HG03460 (cell line): ENCODE measurements around the gene CACNA2D3.
"Not testable (repeated sequence)": the region's sequence is repeated elsewhere in the genome, so short reads cannot be mapped to it uniquely, and the experiment has no call there.

Experiments used
- ATAC-seq: cut with Tn5 transposase; IDR thresholded peaks from one replicate; pipeline ENCODE4 v1.9.1; 2021; ENCODE audit not compliant: unreplicated experiment

Gene CACNA2D3

GRCh38 chr3:55097441-55097840 is 975.1 kb downstream of the CACNA2D3 start:
- ATAC-seq: no peak

- no peak for ATAC-seq
Observed at GRCh38 chr3:55105647-55106046, 983.3 kb downstream of the CACNA2D3 start.

- no peak for ATAC-seq
Observed at GRCh38 chr3:55107187-55107586, 984.8 kb downstream of the CACNA2D3 start.

- ATAC-seq: not testable (repeated sequence)
Observed at GRCh38 chr3:55111906-55112305, 989.6 kb downstream of the CACNA2D3 start.

GRCh38 chr3:55118451-55118850 is 996.1 kb downstream of the CACNA2D3 start:
- ATAC-seq: no peak

- no peak for ATAC-seq
Observed at GRCh38 chr3:55119268-55119667, 996.9 kb downstream of the CACNA2D3 start.

- no peak for ATAC-seq
Observed at GRCh38 chr3:55122312-55122711, 1000.0 kb downstream of the CACNA2D3 start.
